MM.1S (cell line): ENCODE data around the gene G3BP1.

Source experiments
- DNase-seq: peaks from one replicate; pipeline ENCODE4 v3.0.0-alpha.2; 2015
- H2AFZ ChIP-seq: fragments of 300-600 bp; sonication (generic); 2 replicates; pipeline ENCODE4 v1.6.0; 2016; ENCODE audit warnings: antibody characterized with exemption, low read length
- H3F3A ChIP-seq: fragments of 300-600 bp; sonication (generic); 2 replicates; pipeline ENCODE4 v1.6.1; 2016; ENCODE audit warnings: mild to moderate bottlenecking, antibody characterized with exemption, low read length, moderate library complexity, mixed read lengths; ENCODE audit not compliant: insufficient read depth
- H3K27ac ChIP-seq: fragments of 300-600 bp; sonication (generic); 2 replicates; pipeline ENCODE4 v1.5.1; 2016; ENCODE audit warnings: mild to moderate bottlenecking, low read length
- H3K27me3 ChIP-seq: fragments of 300-600 bp; sonication (generic); replicated peaks from 2 replicates; pipeline ENCODE4 v1.6.0; 2016; ENCODE audit warnings: low read length; ENCODE audit not compliant: insufficient read depth
- H3K36me3 ChIP-seq: fragments of 300-600 bp; sonication (generic); replicated peaks from 2 replicates; pipeline ENCODE4 v1.6.1; 2016; ENCODE audit warnings: mild to moderate bottlenecking, low read length, mixed read lengths; ENCODE audit not compliant: insufficient read depth
- H3K4me1 ChIP-seq: fragments of 300-600 bp; sonication (generic); 2 replicates; pipeline ENCODE4 v1.6.1; 2016; ENCODE audit warnings: low read length, mixed read lengths
- H3K4me2 ChIP-seq: fragments of 300-600 bp; sonication (generic); 2 replicates; pipeline ENCODE4 v1.6.0; 2016; ENCODE audit warnings: low read depth, low read length
- H3K4me3 ChIP-seq: fragments of 300-600 bp; sonication (generic); 2 replicates; pipeline ENCODE4 v1.5.1; 2016; ENCODE audit warnings: low read length, mixed read lengths
- H3K79me2 ChIP-seq: fragments of 300-600 bp; sonication (generic); 2 replicates; pipeline ENCODE4 v1.6.1; 2016; ENCODE audit warnings: mixed run types, low read length, mixed read lengths
- H3K9ac ChIP-seq: fragments of 300-600 bp; sonication (generic); 2 replicates; pipeline ENCODE4 v1.6.1; 2016; ENCODE audit warnings: low read length, mixed read lengths
- H3K9me2 ChIP-seq: fragments of 300-600 bp; sonication (generic); replicated peaks from 2 replicates; pipeline ENCODE4 v1.6.1; 2016; ENCODE audit warnings: mild to moderate bottlenecking, low read length, mixed read lengths; ENCODE audit not compliant: insufficient read depth
- H3K9me3 ChIP-seq: fragments of 300-600 bp; sonication (generic); replicated peaks from 2 replicates; pipeline ENCODE4 v1.6.1; 2016; ENCODE audit warnings: mild to moderate bottlenecking, low read length, mixed read lengths; ENCODE audit not compliant: insufficient read depth
- H4K20me1 ChIP-seq: fragments of 300-600 bp; sonication (generic); 2 replicates; pipeline ENCODE4 v1.6.1; 2016; ENCODE audit warnings: mild to moderate bottlenecking, low read length, moderate library complexity, mixed read lengths; ENCODE audit not compliant: insufficient read depth
- EZH2 ChIP-seq: fragments of 300-600 bp; sonication (generic); optimal IDR thresholded peaks from 2 replicates; pipeline ENCODE3; 2017; ENCODE audit warnings: low read depth, mild to moderate bottlenecking, antibody characterized with exemption, low read length, mixed read lengths
- EZH2phosphoT487 ChIP-seq: fragments of 300-600 bp; sonication (generic); IDR thresholded peaks from 2 replicates; pipeline ENCODE4 v1.6.1; 2018; ENCODE audit warnings: antibody characterized with exemption, low read length
- TF ChIP-seq, protein P1 (sequence below): fragments of 300-600 bp; sonication (generic); IDR thresholded peaks from 2 replicates; pipeline ENCODE4 v1.5.1; 2016; ENCODE audit warnings: antibody characterized with exemption, low read length, mixed read lengths

Gene G3BP1

DNA sequence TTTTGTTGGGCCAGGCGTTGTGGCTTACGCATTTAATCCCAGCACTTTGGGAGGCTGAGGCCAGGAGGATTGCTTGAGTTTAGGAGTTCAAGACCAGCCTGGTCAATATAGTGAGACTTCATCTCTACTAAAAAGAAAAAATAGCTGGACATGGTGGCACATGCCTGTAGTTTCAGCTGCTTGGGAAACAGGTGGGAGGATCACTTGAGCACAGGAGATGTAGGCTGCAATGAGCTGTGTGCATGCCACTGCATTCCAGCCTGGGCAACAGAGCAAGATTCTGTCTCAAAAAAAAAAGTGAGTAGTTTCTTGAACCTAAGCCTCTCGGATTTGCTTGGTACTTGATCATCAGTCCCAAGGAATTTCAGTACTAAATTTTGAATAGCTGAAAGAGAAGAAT lies 26.9 kb downstream of the G3BP1 start:
- Histone ChIP-seq H3K36me3 (peaks cover 33% of the 10 kb centered on the region), H3K9me3 (no peaks in the 10 kb centered on the region), H3F3A (no peaks in the 10 kb centered on the region; the same call in 1 of the 2 replicates), H3K4me1 (no peaks in the 10 kb centered on the region), H3K4me3 (no peak overlapping the region), H3K79me2 (peaks cover 80% of the 10 kb centered on the region), H3K4me2 (no peak overlapping the region), H3K9ac (no peak overlapping the region), H3K27me3 (no peaks in the 10 kb centered on the region), H3K27ac (no peak overlapping the region), H3K9me2 (no peaks in the 10 kb centered on the region), H4K20me1 (peaks cover 36% of the 10 kb centered on the region), H2AFZ (no peak overlapping the region)
- TF ChIP-seq, protein P1, sequence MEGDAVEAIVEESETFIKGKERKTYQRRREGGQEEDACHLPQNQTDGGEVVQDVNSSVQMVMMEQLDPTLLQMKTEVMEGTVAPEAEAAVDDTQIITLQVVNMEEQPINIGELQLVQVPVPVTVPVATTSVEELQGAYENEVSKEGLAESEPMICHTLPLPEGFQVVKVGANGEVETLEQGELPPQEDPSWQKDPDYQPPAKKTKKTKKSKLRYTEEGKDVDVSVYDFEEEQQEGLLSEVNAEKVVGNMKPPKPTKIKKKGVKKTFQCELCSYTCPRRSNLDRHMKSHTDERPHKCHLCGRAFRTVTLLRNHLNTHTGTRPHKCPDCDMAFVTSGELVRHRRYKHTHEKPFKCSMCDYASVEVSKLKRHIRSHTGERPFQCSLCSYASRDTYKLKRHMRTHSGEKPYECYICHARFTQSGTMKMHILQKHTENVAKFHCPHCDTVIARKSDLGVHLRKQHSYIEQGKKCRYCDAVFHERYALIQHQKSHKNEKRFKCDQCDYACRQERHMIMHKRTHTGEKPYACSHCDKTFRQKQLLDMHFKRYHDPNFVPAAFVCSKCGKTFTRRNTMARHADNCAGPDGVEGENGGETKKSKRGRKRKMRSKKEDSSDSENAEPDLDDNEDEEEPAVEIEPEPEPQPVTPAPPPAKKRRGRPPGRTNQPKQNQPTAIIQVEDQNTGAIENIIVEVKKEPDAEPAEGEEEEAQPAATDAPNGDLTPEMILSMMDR = no peak
- TF ChIP-seq EZH2phosphoT487 (no peak), EZH2 (no peak)
- no peak for DNase-seq

DNA sequence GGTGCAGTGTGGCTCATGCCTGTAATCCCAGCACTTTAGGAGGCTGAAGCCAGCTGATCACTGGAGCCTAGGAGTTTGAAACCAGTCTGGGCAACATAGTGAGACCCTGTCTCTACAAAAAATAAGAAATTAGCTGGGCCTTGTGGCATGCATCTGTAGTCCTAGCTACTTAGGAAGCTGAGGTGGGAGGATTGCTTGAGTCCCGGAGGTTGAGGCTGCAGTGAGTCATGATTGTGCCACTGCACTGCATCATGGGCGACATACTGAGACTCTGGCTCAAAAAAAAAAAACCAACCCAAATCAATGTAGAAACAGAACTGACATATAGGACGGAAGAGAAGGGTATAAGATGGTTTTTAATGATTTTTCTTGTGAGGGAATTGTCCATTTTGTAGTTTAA lies 27.7 kb downstream of the G3BP1 start:
- H3K36me3 ChIP-seq = peaks cover 38% of the 10 kb centered on the region
- peaks cover 29% of the 10 kb centered on the region for H4K20me1 ChIP-seq
- no peak overlapping the region for H2AFZ ChIP-seq
- H3K4me2 ChIP-seq = no peak overlapping the region
- no peak overlapping the region for H3K27ac ChIP-seq
- H3K4me3 ChIP-seq = no peak overlapping the region
- H3K9me3 ChIP-seq = no peaks in the 10 kb centered on the region
- no peak for DNase-seq
- TF ChIP-seq EZH2 (no peak), EZH2phosphoT487 (no peak)
- TF ChIP-seq, protein P1 = no peak
- no peaks in the 10 kb centered on the region for H3K27me3 ChIP-seq
- no peaks in the 10 kb centered on the region for H3K4me1 ChIP-seq
- H3F3A ChIP-seq = no peaks in the 10 kb centered on the region; the same call in 1 of the 2 replicates
- no peak overlapping the region for H3K9ac ChIP-seq
- peaks cover 80% of the 10 kb centered on the region for H3K79me2 ChIP-seq
- H3K9me2 ChIP-seq = no peaks in the 10 kb centered on the region

DNA sequence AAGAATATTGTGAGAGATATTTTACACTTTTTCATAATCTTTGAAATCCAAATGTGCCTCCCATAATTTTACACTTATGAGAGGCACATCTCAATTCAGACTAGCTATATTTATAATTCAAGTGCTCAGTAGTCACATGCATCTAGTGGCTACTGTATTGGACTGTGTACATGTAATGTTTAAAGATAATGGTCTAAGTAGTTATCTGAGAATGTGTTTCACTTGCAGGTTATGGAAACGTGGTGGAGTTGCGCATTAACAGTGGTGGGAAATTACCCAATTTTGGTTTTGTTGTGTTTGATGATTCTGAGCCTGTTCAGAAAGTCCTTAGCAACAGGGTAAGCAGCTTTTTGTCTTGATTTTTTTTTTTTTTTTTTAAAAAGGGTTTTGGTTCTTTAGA lies 28.8 kb downstream of the G3BP1 start:
- Histone ChIP-seq H4K20me1 (peaks cover 27% of the 10 kb centered on the region), H3K4me2 (no peak overlapping the region), H3K36me3 (peaks cover 42% of the 10 kb centered on the region), H3K9me2 (no peaks in the 10 kb centered on the region), H3K9ac (no peak overlapping the region), H2AFZ (no peak overlapping the region), H3K79me2 (peaks cover 79% of the 10 kb centered on the region), H3K9me3 (no peaks in the 10 kb centered on the region), H3K27me3 (no peaks in the 10 kb centered on the region), H3K4me1 (no peaks in the 10 kb centered on the region), H3F3A (no peaks in the 10 kb centered on the region; the same call in 1 of the 2 replicates), H3K27ac (no peak overlapping the region), H3K4me3 (no peak overlapping the region)
- DNase-seq = no peak
- TF ChIP-seq EZH2phosphoT487 (no peak), EZH2 (no peak)
- TF ChIP-seq, protein P1 = no peak
